Superior temporal gyrus (tissue), 1 donor: ENCODE results near the gene NPHS2.
"Not testable (repeated sequence)": the region's sequence is repeated elsewhere in the genome, so short reads cannot be mapped to it uniquely, and the experiment has no call there.

Experiments used
- DNase-seq: peaks from one replicate; pipeline ENCODE4 v3.0.0-alpha.2; 2016; ENCODE audit errors: extremely low spot score

NPHS2 gene

GRCh38 chr1:179547021-179547535 lies 28.7 kb downstream of the NPHS2 start:
- DNase-seq, result no peak

- DNase-seq, result no peak
Measured at GRCh38 chr1:179545321-179545720, 30.4 kb downstream of the NPHS2 start.

- no peak for DNase-seq
Measured at GRCh38 chr1:179541774-179542173, 34.0 kb downstream of the NPHS2 start.

- no peak for DNase-seq
Measured at GRCh38 chr1:179530352-179530751, 45.4 kb downstream of the NPHS2 start.

- no peak for DNase-seq
Measured at GRCh38 chr1:179529482-179530195, 46.1 kb downstream of the NPHS2 start.

GRCh38 chr1:179518544-179518943 lies 57.2 kb downstream of the NPHS2 start:
- not testable (repeated sequence) for DNase-seq

GRCh38 chr1:179516976-179517705 lies 58.6 kb downstream of the NPHS2 start:
- DNase-seq, result no peak

- DNase-seq, result no peak
Measured at GRCh38 chr1:179510038-179510437, 65.7 kb downstream of the NPHS2 start.

- DNase-seq, result no peak
Measured at GRCh38 chr1:179509384-179509783, 66.4 kb downstream of the NPHS2 start.

GRCh38 chr1:179506199-179506598 lies 69.5 kb downstream of the NPHS2 start:
- DNase-seq, result no peak
